NCI-H524 (cell line): ENCODE results near the gene RREB1.

Source experiments
- DNase-seq, 2 experiments: peaks; one replicate each; lab custom pipeline; 2025; lab: John Stamatoyannopoulos, UW

Gene RREB1

DNA sequence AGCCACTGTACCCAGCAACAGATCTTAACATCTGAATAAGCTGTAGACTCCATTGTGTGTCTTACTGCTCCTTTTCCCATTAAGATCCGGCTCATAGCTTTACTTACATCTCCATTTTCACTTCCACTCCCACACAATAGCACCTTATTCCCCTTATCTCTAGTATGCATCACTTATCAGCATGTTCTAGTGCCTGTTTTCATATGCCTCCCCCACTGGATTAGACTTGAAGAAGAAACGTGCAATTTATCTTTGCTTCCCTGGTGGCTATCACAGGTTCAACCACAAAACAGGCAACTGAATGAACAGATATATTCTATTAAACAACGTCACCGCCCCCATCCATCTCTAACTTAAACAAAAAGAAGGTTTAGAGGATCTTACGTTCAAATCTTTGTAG lies 193.2 kb downstream of the RREB1 start:
- DNase-seq: no peak
